H1 (cell line): Measurements from ENCODE around the gene MYO9A. TPM values are rescaled to one million over a fixed set of nuclear protein-coding genes. Genes with fewer than 3 reads are reported as not detected.

ENCODE experiments used
- CTCF ChIA-PET: fragments of 300-600 bp; sonication (Branson Sonifier 250); formaldehyde crosslinking; loops from one replicate; lab custom pipeline; 2021; ENCODE audit not compliant: partially characterized antibody; lab: Charles Lee
- POLR2A ChIA-PET: fragments of 300-600 bp; sonication (Branson Sonifier 250); formaldehyde crosslinking; loops from one replicate; lab custom pipeline; 2021; ENCODE audit warnings: inconsistent platforms; ENCODE audit not compliant: partially characterized antibody; lab: Charles Lee
- DNase-seq, 2 experiments: peaks; one replicate each; pipeline versions ENCODE4 v3.0.0 to v3.0.0-alpha.2; 2010 to 2022; ENCODE audit warnings: low spot score in 2 of 2, low read depth in 1 of 2, mixed read lengths in 1 of 2
- FAIRE-seq: peaks from 2 replicates; lab custom pipeline; 2011; peaks lifted over from hg19 to GRCh38; lab: Jason Lieb, UNC
- H2AFZ ChIP-seq: 2 replicates; pipeline ENCODE4 v1.8.1; 2012; ENCODE audit warnings: low read length, inconsistent platforms
- H2AK5ac ChIP-seq: 2 replicates; pipeline ENCODE4 v1.6.1; 2013; ENCODE audit warnings: low read depth, low read length
- H2BK120ac ChIP-seq: replicated peaks from 2 replicates; pipeline ENCODE3; 2013; ENCODE audit warnings: low read depth, low read length, inconsistent platforms
- H2BK12ac ChIP-seq: 2 replicates; pipeline ENCODE4 v1.6.1; 2013; ENCODE audit warnings: low read depth, low read length
- H2BK15ac ChIP-seq: 2 replicates; pipeline ENCODE4 v1.6.1; 2013; ENCODE audit warnings: low read length
- H2BK20ac ChIP-seq: 2 replicates; pipeline ENCODE4 v1.6.1; 2013; ENCODE audit warnings: low read length
- H2BK5ac ChIP-seq: 2 replicates; pipeline ENCODE4 v1.6.1; 2013; ENCODE audit warnings: low read depth, low read length
- H3K14ac ChIP-seq: 2 replicates; pipeline ENCODE4 v1.6.1; 2013; ENCODE audit warnings: inconsistent platforms; ENCODE audit not compliant: insufficient read length
- H3K18ac ChIP-seq: 2 replicates; pipeline ENCODE4 v1.6.1; 2013; ENCODE audit warnings: low read length; ENCODE audit errors: extremely low read depth
- H3K23ac ChIP-seq: 2 replicates; pipeline ENCODE4 v1.6.1; 2013; ENCODE audit warnings: inconsistent platforms; ENCODE audit not compliant: insufficient read length
- H3K23me2 ChIP-seq: 2 replicates; pipeline ENCODE4 v1.6.1; 2013; ENCODE audit warnings: low read depth, low read length
- H3K27ac ChIP-seq: 2 replicates; pipeline ENCODE4 v1.6.1; 2011; ENCODE audit warnings: low read depth, low read length, inconsistent platforms
- H3K27me3 ChIP-seq, 4 experiments: replicated peaks in 1 of 4; 1 replicate in 1 of 4; 2 replicates in 3 of 4; pipeline versions ENCODE4 v1.6.1 to v1.8.1; 2011 to 2013; ENCODE audit warnings: low read length in 3 of 4, mild to moderate bottlenecking in 3 of 4, inconsistent platforms in 2 of 4, mixed read lengths in 2 of 4, moderate library complexity in 1 of 4; ENCODE audit not compliant: control insufficient read depth in 3 of 4, insufficient read depth in 3 of 4; ENCODE audit errors: extremely low read depth in 1 of 4
- H3K36me3 ChIP-seq, 4 experiments: 2 replicates each; pipeline versions ENCODE4 v1.6.1 to v1.8.1; 2011 to 2013; ENCODE audit warnings: mild to moderate bottlenecking in 4 of 4, low read length in 3 of 4, moderate library complexity in 2 of 4, control low read depth in 1 of 4, inconsistent platforms in 1 of 4; ENCODE audit not compliant: insufficient read depth in 4 of 4, control insufficient read depth in 2 of 4
- H3K4ac ChIP-seq: replicated peaks from 2 replicates; pipeline ENCODE3; 2013; ENCODE audit warnings: low read length, low read depth, mixed read lengths, inconsistent platforms; ENCODE audit not compliant: insufficient read length
- H3K4me1 ChIP-seq, 4 experiments: replicated peaks in 1 of 4; 1 replicate in 1 of 4; 2 replicates in 3 of 4; pipeline versions ENCODE4 v1.6.1 to v1.8.1; 2011 to 2013; ENCODE audit warnings: low read length in 3 of 4, inconsistent platforms in 2 of 4, mixed read lengths in 1 of 4; ENCODE audit not compliant: insufficient read depth in 4 of 4, control insufficient read depth in 3 of 4
- H3K4me2 ChIP-seq, 2 experiments: 2 replicates each; pipeline versions ENCODE4 v1.6.1 to v1.8.1; 2011 to 2013; ENCODE audit warnings: low read depth in 2 of 2, low read length in 2 of 2, control low read depth in 1 of 2, inconsistent platforms in 1 of 2, mild to moderate bottlenecking in 1 of 2; ENCODE audit not compliant: insufficient read depth in 1 of 2
- H3K4me3 ChIP-seq, 4 experiments: fragments of 200-600, 300-600 bp in 1 of 4; sonication (generic), shearing (Covaris generic), sonication (Bioruptor Twin) in 1 of 4; 2 replicates each; pipeline versions ENCODE4 v1.5.1 to v1.8.1; 2011 to 2016; ENCODE audit warnings: low read length in 4 of 4, low read depth in 3 of 4, control low read depth in 2 of 4, inconsistent platforms in 2 of 4, mild to moderate bottlenecking in 2 of 4, mixed read lengths in 1 of 4, moderate library complexity in 1 of 4; ENCODE audit not compliant: insufficient read depth in 2 of 4; ENCODE audit errors: extremely low read depth in 1 of 4
- H3K56ac ChIP-seq: replicated peaks from 2 replicates; pipeline ENCODE3; 2013; ENCODE audit warnings: low read depth, mild to moderate bottlenecking, mixed read lengths, low read length, inconsistent platforms; ENCODE audit not compliant: insufficient read length
- H3K79me1 ChIP-seq: 2 replicates; pipeline ENCODE4 v1.6.1; 2013; ENCODE audit warnings: low read depth, low read length, control low read depth
- H3K79me2 ChIP-seq, 2 experiments: 2 replicates each; pipeline versions ENCODE4 v1.6.1 to v1.8.1; 2012 to 2013; ENCODE audit warnings: low read length in 2 of 2, mild to moderate bottlenecking in 2 of 2, inconsistent platforms in 1 of 2; ENCODE audit not compliant: insufficient read depth in 2 of 2, control insufficient read depth in 1 of 2
- H3K9ac ChIP-seq, 4 experiments: replicated peaks in 1 of 4; 1 replicate in 1 of 4; 2 replicates in 3 of 4; pipeline versions ENCODE4 v1.6.1 to v1.8.1; 2011 to 2013; ENCODE audit warnings: low read depth in 3 of 4, low read length in 3 of 4, control low read depth in 2 of 4, mild to moderate bottlenecking in 2 of 4, moderate library complexity in 2 of 4, inconsistent platforms in 1 of 4; ENCODE audit errors: extremely low read depth in 1 of 4
- H3K9me3 ChIP-seq, 2 experiments: 2 replicates each; pipeline versions ENCODE4 v1.6.1 to v1.8.1; 2012 to 2013; ENCODE audit warnings: mild to moderate bottlenecking in 2 of 2, moderate library complexity in 2 of 2, control low read depth in 1 of 2, inconsistent platforms in 1 of 2, low read depth in 1 of 2, low read length in 1 of 2, mixed read lengths in 1 of 2; ENCODE audit not compliant: insufficient read depth in 2 of 2
- H4K20me1 ChIP-seq, 2 experiments: replicated peaks in 1 of 2; 2 replicates each; pipeline versions ENCODE3 to v1.8.1; 2011 to 2013; ENCODE audit warnings: inconsistent platforms in 2 of 2, low read length in 2 of 2, mild to moderate bottlenecking in 1 of 2; ENCODE audit not compliant: insufficient read depth in 2 of 2, control insufficient read depth in 1 of 2
- H4K5ac ChIP-seq: 2 replicates; pipeline ENCODE4 v1.6.1; 2013; ENCODE audit warnings: low read length, low read depth, mixed read lengths, inconsistent platforms; ENCODE audit not compliant: insufficient read length
- H4K8ac ChIP-seq: 2 replicates; pipeline ENCODE4 v1.8.0; 2013; ENCODE audit warnings: mild to moderate bottlenecking, moderate library complexity, low read length, inconsistent platforms; ENCODE audit not compliant: insufficient read depth; ENCODE audit errors: extremely low read depth
- H4K91ac ChIP-seq: replicated peaks from 2 replicates; pipeline ENCODE3; 2013; ENCODE audit warnings: low read length, mixed read lengths, inconsistent platforms; ENCODE audit not compliant: insufficient read length
- GTF2F1 ChIP-seq: IDR thresholded peaks from 2 replicates; pipeline ENCODE4 v1.6.1; 2012; ENCODE audit warnings: low read depth, low read length, improper control_type of control experiment, borderline replicate concordance
- JUN ChIP-seq: IDR thresholded peaks from 2 replicates; pipeline ENCODE4 v1.6.1; 2011; ENCODE audit warnings: low read depth, mild to moderate bottlenecking, improper control_type of control experiment, low read length
- KDM1A ChIP-seq: fragments of 200-600, 300-600 bp; sonication (generic); IDR thresholded peaks from 2 replicates; pipeline ENCODE4 v1.7.1; 2016; ENCODE audit warnings: mild to moderate bottlenecking, low read length, borderline replicate concordance
- POLR2AphosphoS5 ChIP-seq: IDR thresholded peaks from 2 replicates; pipeline ENCODE4 v1.6.1; 2011; ENCODE audit warnings: low read depth, low read length
- SP2 ChIP-seq: IDR thresholded peaks from 2 replicates; pipeline ENCODE4 v1.6.1; 2012; ENCODE audit warnings: mild to moderate bottlenecking, low read length, inconsistent platforms
- TCF12 ChIP-seq: IDR thresholded peaks from 2 replicates; pipeline ENCODE4 v1.6.1; 2011; ENCODE audit warnings: low read depth, mild to moderate bottlenecking, low read length
- ZNF274 ChIP-seq: IDR thresholded peaks from 2 replicates; pipeline ENCODE4 v1.7.0; 2012; ENCODE audit warnings: low read length, borderline replicate concordance; ENCODE audit errors: extremely low read depth
- WGBS, 2 experiments: shearing (Covaris generic) in 1 of 2; methylation state at CpG; one replicate each; pipeline versions ENCODE4 v1.1.6 to v1.1.7; 2013 to 2015; ENCODE audit warnings: low lambda C conversion rate in 2 of 2, mixed read lengths in 2 of 2, inconsistent platforms in 1 of 2, low coverage in 1 of 2, missing lambda C conversion rate in 1 of 2; ENCODE audit not compliant: insufficient replicate concordance in 2 of 2, insufficient coverage in 1 of 2, insufficient read length in 1 of 2; ENCODE audit errors: extremely low coverage in 1 of 2, missing lambda C conversion rate in 1 of 2; 5-methylcytosine and 5-hydroxymethylcytosine counted together
- polyA plus RNA-seq, 7 experiments: library from polyadenylated mRNA; depleted of rRNA in 3 of 7; stranded (reverse) in 5 of 7; unstranded in 2 of 7; fragments of >200 nt in 5 of 7; fragments of 200-250 nt in 2 of 7; gene quantifications; 1 replicate in 5 of 7; 2 replicates in 1 of 7; 4 replicates in 1 of 7; pipeline versions ENCODE4 v1.2.1 to v1.2.3, GENCODE V29; 2011 to 2013; ENCODE audit warnings: missing spikeins in 2 of 7, mixed read lengths in 2 of 7
- total RNA-seq: library from RNA; stranded (reverse); fragmentation: NEBNext Ultra II Directional; extraction: Animal tissue kit (Norgen Biotek cat#: 25700); gene quantifications from 2 replicates; pipeline ENCODE4 v1.2.1, GENCODE V29; 2021

The MYO9A gene
- total and polyA plus RNA-seq, 2 of the 8 experiments (the other 6 are each of a cell fraction or from before 2014, with no cell fraction given): 3.9 to 26.0 TPM

DNA sequence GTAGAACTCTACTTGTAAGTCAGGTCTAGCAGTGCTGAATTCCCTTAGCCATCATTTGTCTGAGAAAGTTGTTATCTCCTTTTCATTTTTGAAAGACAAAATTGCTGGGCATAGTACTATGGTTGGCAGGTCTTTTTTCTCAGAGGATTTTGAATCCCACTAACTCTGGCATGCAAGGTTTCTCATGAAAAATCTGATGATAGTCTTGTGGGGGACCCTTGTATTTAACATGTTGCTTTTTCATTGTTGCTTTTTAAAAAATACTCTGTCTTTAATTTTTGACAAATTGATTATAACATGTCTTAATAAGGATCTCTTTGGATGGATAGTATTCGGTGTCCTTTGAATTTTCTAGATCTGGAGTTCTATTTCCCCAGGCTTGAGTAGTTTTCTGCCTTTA, 186.7 kb downstream of the MYO9A start:
- Histone ChIP-seq H2AFZ (no peak overlapping the region), H2BK15ac (no peak overlapping the region), H3K9me3 (peaks cover 0 to 3% of the 10 kb centered on the region in 2 experiments; a peak in 1 of 4 replicates), H3K36me3 (peaks cover 0 to 9% (median 3%) of the 10 kb centered on the region in 4 experiments; a peak in 1 of 8 replicates), H4K91ac (no peak overlapping the region), H2BK120ac (no peak overlapping the region), H3K23ac (no peak overlapping the region), H2AK5ac (no peak overlapping the region), H3K18ac (no peak overlapping the region), H3K56ac (no peak overlapping the region), H4K20me1 (peaks cover 0 to 1% of the 10 kb centered on the region in 2 experiments), H3K4me1 (no peaks in the 10 kb centered on the region), H3K23me2 (no peaks in the 10 kb centered on the region), H3K4me2 (no peak overlapping the region), H3K4ac (no peak overlapping the region), H4K5ac (no peak overlapping the region), H3K79me2 (no peaks in the 10 kb centered on the region), H2BK5ac (no peak overlapping the region), H3K79me1 (no peaks in the 10 kb centered on the region), H4K8ac (no peak overlapping the region), H3K9ac (no peak overlapping the region), H3K14ac (no peak overlapping the region), H2BK12ac (no peak overlapping the region), H2BK20ac (no peak overlapping the region), H3K27ac (no peak overlapping the region), H3K27me3 (no peaks in the 10 kb centered on the region), H3K4me3 (no peak overlapping the region)
- TF ChIP-seq TCF12 (no peak), SP2 (no peak), KDM1A (no peak), POLR2AphosphoS5 (no peak), GTF2F1 (no peak), ZNF274 (no peak), JUN (no peak)
- ChIA-PET POLR2A (no interaction called here), CTCF (no interaction called here)
- WGBS, 2 experiments: 76% methylated on average over 1 of the region's 1 CpG; no CpG with 5 or more reads in 1 of the 2 experiments
- FAIRE-seq (no peak), DNase-seq (no peak)
